ENCODE results near the gene PRDM15.

DNA sequence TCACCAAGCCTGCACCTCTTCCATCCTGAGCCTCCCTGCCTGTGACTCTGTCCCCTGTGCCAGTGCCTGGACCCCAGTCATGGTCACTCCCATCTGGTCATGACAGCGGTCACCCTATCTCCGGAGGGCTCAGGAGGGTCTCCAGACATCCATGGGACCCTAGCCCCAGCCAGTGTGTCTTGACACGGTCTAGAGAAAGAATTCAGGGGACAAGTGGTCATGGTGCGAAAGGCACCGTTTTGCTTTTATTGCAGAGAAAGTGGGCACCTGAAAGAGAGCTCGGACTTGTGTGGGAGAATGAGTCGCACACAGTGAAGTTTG lies 107.6 kb downstream of the PRDM15 start:
- TF ChIP-seq POLR2A (IDR thresholded peaks at IDR 0.05; ENCODE audit: low read depth, low read length) (no peak), TAF1 (IDR thresholded peaks at IDR 0.05; ENCODE audit: low read depth, low read length) (no peak), POLR2AphosphoS5 (IDR thresholded peaks at IDR 0.05; ENCODE audit: low read depth, low read length) (no peak)

Data from GM12891 (cell line).